Measurements from ENCODE around the gene SPPL2A.

Gene SPPL2A

GRCh38 chr15:50686469-50687301 lies 78.8 kb downstream of the SPPL2A start, which contains the start of gene TRPM7:
Gene TRPM7 (minus strand): TSS chr15:50686797. CDS start chr15:50686533, 264 bp downstream.
- H3K4me3 Mint-ChIP-seq, result peak within 1 kb of the TSS; percentile 99 to 100
- no peaks in the 10 kb centered on the region for H3K27me3 Mint-ChIP-seq
- no peaks in the 10 kb centered on the region for H3K9me3 Mint-ChIP-seq
- peak within 1 kb of the TSS; percentile 100 for H3K27ac Mint-ChIP-seq
- H3K36me3 Mint-ChIP-seq, result peaks cover 31 to 36% of the 10 kb centered on the region in 2 donors
- peaks cover 20 to 54% of the 10 kb centered on the region in 2 donors for H3K4me1 Mint-ChIP-seq
- DNase-seq (peak; percentile 89), ATAC-seq (replicated peaks) (peak; percentile 88 to 90)

GRCh38 chr15:50685976-50686468 lies 79.5 kb downstream of the SPPL2A start:
- Mint-ChIP-seq H3K4me3 (peak overlapping the region; percentile 99 to 100), H3K9me3 (no peaks in the 10 kb centered on the region), H3K27me3 (no peaks in the 10 kb centered on the region), H3K4me1 (peaks cover 26 to 60% of the 10 kb centered on the region in 2 donors), H3K36me3 (peaks cover 37 to 43% of the 10 kb centered on the region in 2 donors), H3K27ac (peak overlapping the region; percentile 100)
- ATAC-seq (replicated peaks) (peak; percentile 75), DNase-seq (peak; percentile 67)

DNA sequence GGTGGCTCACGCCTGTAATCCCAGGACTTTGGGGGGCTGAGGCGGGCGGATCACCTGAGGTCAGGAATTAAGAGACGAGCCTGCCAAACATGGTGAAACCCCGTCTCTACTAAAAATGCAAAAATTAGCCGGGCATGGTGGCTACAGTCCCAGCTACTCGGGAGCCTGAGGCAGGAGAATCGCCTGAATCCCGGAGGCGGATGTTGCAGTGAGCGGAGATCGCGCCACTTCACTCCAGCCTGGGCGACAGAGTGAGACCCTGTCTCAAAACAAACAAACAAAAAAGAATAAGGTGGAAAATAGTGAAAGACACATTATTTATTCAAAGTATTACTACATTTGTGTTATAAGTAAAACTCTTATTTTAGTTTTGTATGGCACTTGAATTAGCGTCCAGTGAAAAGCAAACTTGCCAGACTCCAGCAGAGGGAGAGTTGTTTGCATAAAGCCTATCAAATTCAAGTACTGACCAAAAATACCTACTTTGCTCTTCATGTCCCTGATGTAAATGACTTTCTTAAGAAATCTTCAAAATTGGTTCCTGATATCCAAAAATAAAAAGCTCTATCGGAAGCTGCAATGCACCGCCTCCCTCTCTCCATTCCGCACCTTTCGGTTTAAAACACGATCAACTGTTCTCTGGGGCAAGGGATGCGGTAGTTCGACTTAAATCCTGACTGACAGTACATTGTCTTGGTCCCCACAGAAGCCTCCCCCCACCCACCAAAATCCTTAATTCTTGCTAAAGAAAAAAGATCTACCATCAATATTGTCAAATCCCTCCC lies 80.1 kb downstream of the SPPL2A start:
- DNase-seq, result no peak
- no peaks in the 10 kb centered on the region for H3K9me3 Mint-ChIP-seq
- peak overlapping the region; percentile 99 to 100 for H3K4me3 Mint-ChIP-seq
- peaks cover 26 to 62% of the 10 kb centered on the region in 2 donors for H3K4me1 Mint-ChIP-seq
- H3K27ac Mint-ChIP-seq, result peak overlapping the region; percentile 100
- ATAC-seq (replicated peaks), result no peak
- no peaks in the 10 kb centered on the region for H3K27me3 Mint-ChIP-seq
- H3K36me3 Mint-ChIP-seq, result peaks cover 37 to 43% of the 10 kb centered on the region in 2 donors

DNA sequence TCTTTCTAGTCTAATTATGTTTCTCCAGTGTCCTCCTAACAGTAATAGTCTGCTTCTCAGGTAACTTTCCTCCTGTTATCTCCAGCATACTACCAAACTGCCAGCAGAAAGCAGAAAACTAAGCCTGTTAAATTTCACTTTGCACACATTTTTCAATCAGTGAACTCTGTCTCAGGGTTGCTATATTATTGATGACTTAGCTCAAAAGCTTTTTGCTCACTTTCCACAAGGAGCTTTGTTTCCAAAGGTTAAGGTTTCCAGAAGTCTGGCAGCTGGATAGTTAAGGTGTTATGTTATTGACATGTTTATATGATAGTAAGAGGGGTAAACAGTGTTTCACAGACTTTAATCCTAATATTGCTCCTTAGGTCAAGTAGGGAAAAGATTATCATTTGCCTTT lies 84.0 kb downstream of the SPPL2A start:
- no peaks in the 10 kb centered on the region for H3K27me3 Mint-ChIP-seq
- DNase-seq, result no peak
- no peak overlapping the region for H3K4me3 Mint-ChIP-seq
- no peak for ATAC-seq (replicated peaks)
- H3K36me3 Mint-ChIP-seq, result peaks cover 41 to 47% of the 10 kb centered on the region in 2 donors
- peaks cover 25 to 60% of the 10 kb centered on the region in 2 donors for H3K4me1 Mint-ChIP-seq
- H3K9me3 Mint-ChIP-seq, result no peaks in the 10 kb centered on the region
- H3K27ac Mint-ChIP-seq, result no peak overlapping the region

DNA sequence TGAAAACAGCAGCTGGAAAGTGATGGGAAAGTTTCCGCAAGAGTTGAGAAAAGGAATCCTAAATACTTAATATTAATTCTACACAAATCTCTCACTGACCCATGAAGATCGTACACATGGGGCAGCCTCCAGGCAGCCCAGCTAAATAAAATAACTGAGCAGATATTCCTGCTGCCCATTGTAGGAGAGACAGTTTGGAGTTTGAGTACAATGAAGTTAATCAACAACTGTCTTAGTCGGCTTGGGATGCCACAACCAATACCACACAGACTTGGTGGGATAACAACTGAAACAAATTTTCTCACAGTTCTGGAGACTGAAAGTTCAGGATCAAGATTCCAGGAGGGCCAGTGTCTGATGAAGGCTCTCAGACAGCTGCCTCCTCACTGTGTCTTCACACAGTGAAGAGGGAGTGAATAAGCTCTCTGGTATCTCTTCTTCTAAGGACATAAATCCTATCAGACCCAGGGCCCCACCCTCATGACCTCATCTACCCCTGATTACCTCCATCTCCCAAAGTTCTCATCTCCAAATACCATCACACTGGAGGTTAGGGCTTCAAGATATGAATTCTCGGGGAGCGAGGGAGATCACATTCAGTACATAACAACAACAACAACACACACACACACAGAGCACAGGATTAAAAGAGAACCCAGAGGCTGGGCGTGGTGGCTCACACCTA lies 88.6 kb downstream of the SPPL2A start:
- peaks cover 12 to 30% of the 10 kb centered on the region in 2 donors for H3K4me1 Mint-ChIP-seq
- peaks cover 13 to 19% of the 10 kb centered on the region in 2 donors for H3K36me3 Mint-ChIP-seq
- H3K27me3 Mint-ChIP-seq, result no peaks in the 10 kb centered on the region
- DNase-seq (no peak), ATAC-seq (replicated peaks) (no peak)
- H3K27ac Mint-ChIP-seq, result peak overlapping the region; percentile 42
- H3K4me3 Mint-ChIP-seq, result no peak overlapping the region
- no peaks in the 10 kb centered on the region for H3K9me3 Mint-ChIP-seq

DNA sequence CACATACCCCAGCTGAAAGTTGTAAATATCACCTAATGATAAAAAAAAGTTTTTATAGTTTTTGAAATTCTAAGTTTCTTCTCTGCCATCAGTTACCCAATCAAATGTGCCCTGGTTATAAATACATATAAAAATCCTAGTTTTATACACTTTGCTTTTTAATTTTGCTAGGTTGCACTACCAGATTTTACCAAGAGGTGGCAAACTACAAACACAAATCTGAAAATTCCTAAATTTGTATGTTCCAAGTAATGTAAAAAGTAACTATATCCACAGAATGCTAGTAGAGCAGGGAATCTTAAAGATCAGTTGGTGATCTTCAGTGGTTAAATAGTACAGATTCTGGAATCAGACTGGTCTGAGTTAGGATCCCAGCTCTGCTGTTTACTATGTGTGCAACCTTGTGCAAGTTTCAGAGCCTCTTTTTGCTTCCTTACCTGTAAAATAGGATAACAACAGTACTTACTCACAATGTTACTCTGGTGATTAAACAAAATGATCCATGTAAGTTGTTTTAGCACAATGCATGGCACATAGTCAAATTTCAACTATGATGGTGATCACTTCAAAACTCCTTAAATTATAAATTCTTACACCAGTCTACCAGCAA lies 89.9 kb downstream of the SPPL2A start:
- H3K4me1 Mint-ChIP-seq, result peaks cover 9 to 24% of the 10 kb centered on the region in 2 donors
- DNase-seq, result no peak
- ATAC-seq (replicated peaks), result no peak
- H3K27me3 Mint-ChIP-seq, result no peaks in the 10 kb centered on the region
- H3K36me3 Mint-ChIP-seq, result peaks cover 5 to 13% of the 10 kb centered on the region in 2 donors
- no peak overlapping the region for H3K27ac Mint-ChIP-seq
- no peaks in the 10 kb centered on the region for H3K9me3 Mint-ChIP-seq
- no peak overlapping the region for H3K4me3 Mint-ChIP-seq

DNA sequence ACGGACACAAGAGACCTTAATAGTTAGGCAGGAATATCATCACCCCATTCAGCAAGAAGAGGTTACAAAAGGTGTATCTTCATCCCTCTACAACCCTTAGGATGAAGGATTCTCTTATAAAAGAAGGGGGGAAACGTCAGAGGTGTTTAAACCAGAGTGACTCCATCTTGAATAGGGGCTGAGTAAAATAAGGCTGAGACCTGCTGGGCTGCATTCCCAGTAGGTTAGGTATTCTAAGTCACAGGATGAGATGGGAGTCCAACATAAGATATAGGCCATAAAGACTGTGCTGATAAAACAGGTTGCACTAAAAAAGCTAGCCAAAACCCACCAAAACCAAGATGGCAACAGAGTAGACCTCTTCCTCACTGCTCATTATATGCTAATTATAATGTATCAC lies 95.4 kb downstream of the SPPL2A start:
- Mint-ChIP-seq H3K4me1 (peaks cover 5% of the 10 kb centered on the region in 2 donors), H3K9me3 (no peaks in the 10 kb centered on the region), H3K27me3 (no peaks in the 10 kb centered on the region), H3K27ac (no peak overlapping the region), H3K4me3 (no peak overlapping the region), H3K36me3 (peaks cover 3 to 13% of the 10 kb centered on the region in 2 donors)
- ATAC-seq (replicated peaks), result no peak
- no peak for DNase-seq

GRCh38 chr15:50669611-50670010 lies 95.9 kb downstream of the SPPL2A start:
- H3K27ac Mint-ChIP-seq, result no peak overlapping the region
- no peak overlapping the region for H3K4me3 Mint-ChIP-seq
- H3K9me3 Mint-ChIP-seq, result no peaks in the 10 kb centered on the region
- H3K36me3 Mint-ChIP-seq, result peaks cover 3 to 13% of the 10 kb centered on the region in 2 donors
- peaks cover 5% of the 10 kb centered on the region in 2 donors for H3K4me1 Mint-ChIP-seq
- DNase-seq, result no peak
- H3K27me3 Mint-ChIP-seq, result no peaks in the 10 kb centered on the region
- ATAC-seq (replicated peaks), result no peak

DNA sequence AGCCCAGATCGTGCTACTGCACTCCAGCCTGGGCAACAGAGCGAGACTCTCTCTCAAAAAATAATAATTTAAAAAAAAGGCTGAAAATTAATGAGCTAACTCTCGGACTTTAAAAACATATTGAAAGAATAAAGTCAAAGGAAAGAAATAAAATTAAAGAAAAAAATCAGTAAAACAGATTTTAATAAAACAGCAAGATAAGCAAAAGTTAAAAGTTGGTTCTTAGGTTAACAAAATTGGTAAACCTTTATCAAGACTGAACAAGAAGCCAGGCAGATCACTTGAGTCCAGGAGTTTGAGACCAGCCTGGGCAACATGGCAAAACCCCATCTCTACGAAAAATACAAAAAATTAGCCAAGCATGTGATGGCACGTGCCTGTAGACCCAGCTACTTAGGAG lies 99.6 kb downstream of the SPPL2A start:
- no peaks in the 10 kb centered on the region for H3K27me3 Mint-ChIP-seq
- ATAC-seq (replicated peaks) (no peak), DNase-seq (no peak)
- no peak overlapping the region for H3K4me3 Mint-ChIP-seq
- no peak overlapping the region for H3K27ac Mint-ChIP-seq
- peaks cover 12 to 17% of the 10 kb centered on the region in 2 donors for H3K36me3 Mint-ChIP-seq
- peaks cover under 1 to 1% of the 10 kb centered on the region in 2 donors for H3K4me1 Mint-ChIP-seq
- no peaks in the 10 kb centered on the region for H3K9me3 Mint-ChIP-seq

GRCh38 chr15:50655555-50655954 lies 110.0 kb downstream of the SPPL2A start:
- DNase-seq, result no peak
- peaks cover 7 to 11% of the 10 kb centered on the region in 2 donors for H3K4me1 Mint-ChIP-seq
- H3K4me3 Mint-ChIP-seq, result no peak overlapping the region
- ATAC-seq (replicated peaks), result no peak
- peak overlapping the region; percentile 37 for H3K27ac Mint-ChIP-seq
- no peaks in the 10 kb centered on the region for H3K9me3 Mint-ChIP-seq
- H3K27me3 Mint-ChIP-seq, result no peaks in the 10 kb centered on the region
- H3K36me3 Mint-ChIP-seq, result peaks cover 44 to 53% of the 10 kb centered on the region in 2 donors

GRCh38 chr15:50653156-50653743 lies 112.3 kb downstream of the SPPL2A start:
- H3K27ac Mint-ChIP-seq, result peak overlapping the region; percentile 80
- H3K4me3 Mint-ChIP-seq, result no peak overlapping the region
- H3K27me3 Mint-ChIP-seq, result no peaks in the 10 kb centered on the region
- no peaks in the 10 kb centered on the region for H3K9me3 Mint-ChIP-seq
- H3K36me3 Mint-ChIP-seq, result peaks cover 46 to 56% of the 10 kb centered on the region in 2 donors
- DNase-seq, result no peak
- no peak for ATAC-seq (replicated peaks)
- peaks cover 7 to 11% of the 10 kb centered on the region in 2 donors for H3K4me1 Mint-ChIP-seq

DNA sequence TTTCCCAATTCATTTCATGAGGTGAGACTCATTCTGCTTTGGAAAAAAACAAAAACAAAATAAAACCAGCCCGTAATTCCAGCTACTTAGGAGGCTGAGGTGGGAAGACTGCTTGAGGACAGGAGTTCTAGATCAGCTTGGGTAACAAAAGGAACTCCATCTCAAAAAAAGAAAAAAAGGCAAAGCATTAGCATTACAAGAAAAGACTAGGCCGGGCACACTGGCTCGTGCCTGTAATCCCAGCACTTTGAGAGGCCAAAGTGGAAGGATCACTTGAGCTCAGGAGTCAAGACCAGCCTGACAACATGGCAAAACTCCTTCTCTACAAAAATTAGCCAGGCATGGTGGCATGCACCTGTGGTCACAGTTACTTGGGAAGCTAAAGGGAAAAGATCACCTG lies 112.8 kb downstream of the SPPL2A start:
- no peaks in the 10 kb centered on the region for H3K27me3 Mint-ChIP-seq
- no peak overlapping the region for H3K27ac Mint-ChIP-seq
- DNase-seq (no peak), ATAC-seq (replicated peaks) (no peak)
- H3K4me1 Mint-ChIP-seq, result peaks cover 7 to 11% of the 10 kb centered on the region in 2 donors
- H3K36me3 Mint-ChIP-seq, result peaks cover 43 to 53% of the 10 kb centered on the region in 2 donors
- H3K4me3 Mint-ChIP-seq, result no peak overlapping the region
- no peaks in the 10 kb centered on the region for H3K9me3 Mint-ChIP-seq

Measured in stimulated activated naive B cell treated with anti-CD40 and anti-IgM and Interleukin-4, amounts not matched to agents 10 μg/mL and 1 μg/mL and 100 μg/mL, for 72 hours (primary cell).